Esophagus squamous epithelium (tissue), 5 donors: Measurements from ENCODE around the gene ARPC2. TPM values are rescaled to one million over a fixed set of nuclear protein-coding genes. Genes with fewer than 3 reads are reported as not detected.

ENCODE experiments used
- DNase-seq: peaks from one replicate; lab custom pipeline; 2025; lab: John Stamatoyannopoulos, UW
- H3K27ac ChIP-seq, 4 donors: fragments of 200-600 bp; sonication (generic); one replicate each; pipeline ENCODE4 v1.5.1; 2016 to 2019; ENCODE audit warnings: mild to moderate bottlenecking in 1 of 4
- H3K27me3 ChIP-seq, 4 donors: fragments of 200-600 bp; sonication (generic); 1 replicate in 3 of 4; 2 replicates in 1 of 4; pipeline versions ENCODE4 v1.5.1 to v1.6.0; 2017 to 2021; ENCODE audit warnings: antibody characterized with exemption in 1 of 4
- H3K36me3 ChIP-seq, 3 donors: fragments of 200-600 bp; sonication (generic); one replicate each; pipeline ENCODE4 v1.5.1; 2016 to 2019
- H3K4me1 ChIP-seq, 3 donors: fragments of 200-600 bp; sonication (generic); one replicate each; pipeline ENCODE4 v1.5.1; 2017 to 2019
- H3K4me3 ChIP-seq, 4 donors: fragments of 200-600 bp; sonication (generic); 1 replicate in 3 of 4; 2 replicates in 1 of 4; pipeline ENCODE4 v1.5.1; 2016 to 2019; ENCODE audit warnings: mild to moderate bottlenecking in 2 of 4, moderate library complexity in 1 of 4
- H3K9me3 ChIP-seq, 3 donors: fragments of 200-600 bp; sonication (generic); one replicate each; pipeline ENCODE4 v1.5.1; 2016 to 2019
- CTCF ChIP-seq, 6 experiments: fragments of 450-650 bp in 4 of 6; fragments of 200-600 bp in 2 of 6; sonication (generic) in 2 of 6; IDR thresholded peaks; one replicate each; pipeline ENCODE4 v1.5.1; 2016 to 2019; ENCODE audit warnings: antibody characterized with exemption in 6 of 6, mild to moderate bottlenecking in 4 of 6, moderate library complexity in 4 of 6
- POLR2A ChIP-seq, 4 donors: fragments of 450-650 bp; IDR thresholded peaks; one replicate each; pipeline ENCODE4 v1.6.1; 2017; ENCODE audit warnings: antibody characterized with exemption in 4 of 4, mild to moderate bottlenecking in 4 of 4, moderate library complexity in 3 of 4
- WGBS, 2 donors: methylation state at CpG; one replicate each; pipeline ENCODE4 v1.1.5; 2018; 5-methylcytosine and 5-hydroxymethylcytosine counted together
- intact Hi-C: fragments of 100-400 bp; cut with DNase I; formaldehyde crosslinking; loops from one replicate; pipeline ENCODE4 v1.15.0; 2022
- total RNA-seq, 4 donors: library from RNA; depleted of rRNA; stranded (reverse); fragments of >200 nt; gene quantifications; one replicate each; pipeline ENCODE4 v1.1.0, GENCODE V29; 2016
- donor health status: DM: yes; HTN: yes; CAD: no.

ARPC2 gene
- total RNA-seq, 4 donors from 2014 or later: 465 to 690 (median 542) TPM

GRCh38 chr2:218260742-218261422, 43.9 kb downstream of the ARPC2 start, which contains the start of gene GPBAR1:
TSS of gene GPBAR1 (plus strand) at chr2:218261015. CDS start at chr2:218262725, 1,710 bp downstream.
- Histone ChIP-seq H3K36me3 (peaks cover 21 to 54% (median 22%) of the 10 kb centered on the region in 3 donors), H3K4me3 (peak within 1 kb of the TSS in 1 of 4 donors; percentile 1), H3K27me3 (no peaks in the 10 kb centered on the region), H3K4me1 (peaks cover 17 to 72% (median 33%) of the 10 kb centered on the region in 3 donors), H3K9me3 (no peaks in the 10 kb centered on the region), H3K27ac (peak within 1 kb of the TSS; percentile 13 to 84 (median 62))
- no peak for DNase-seq
- 55 to 65% methylated on average over 5 of the region's 10 CpGs for WGBS, 2 donors
- intact Hi-C loops: no loop called here
- TF ChIP-seq CTCF (IDR thresholded peaks at IDR 0.05) (no peak), POLR2A (IDR thresholded peaks at IDR 0.05) (no peak)

GRCh38 chr2:218261423-218262236, 44.6 kb downstream of the ARPC2 start:
- H3K36me3 ChIP-seq: peaks cover 27 to 54% (median 28%) of the 10 kb centered on the region in 3 donors
- H3K27ac ChIP-seq: peak overlapping the region in 3 of 4 donors; percentile 59 to 84 (median 65)
- H3K4me1 ChIP-seq: peaks cover 17 to 77% (median 33%) of the 10 kb centered on the region in 3 donors
- TF ChIP-seq POLR2A (IDR thresholded peaks at IDR 0.05) (no peak), CTCF (IDR thresholded peaks at IDR 0.05) (no peak)
- DNase-seq: no peak
- 60 to 61% methylated on average over 3 to 5 of the region's 8 CpGs for WGBS, 2 donors
- no peaks in the 10 kb centered on the region for H3K27me3 ChIP-seq
- H3K4me3 ChIP-seq: no peak overlapping the region
- intact Hi-C loops: no loop called here
- no peaks in the 10 kb centered on the region for H3K9me3 ChIP-seq

GRCh38 chr2:218262237-218262600, 45.2 kb downstream of the ARPC2 start:
- Histone ChIP-seq H3K27me3 (no peaks in the 10 kb centered on the region), H3K4me3 (no peak overlapping the region), H3K9me3 (no peaks in the 10 kb centered on the region), H3K36me3 (peaks cover 33 to 54% (median 33%) of the 10 kb centered on the region in 3 donors), H3K4me1 (peaks cover 13 to 77% (median 33%) of the 10 kb centered on the region in 3 donors), H3K27ac (peak overlapping the region in 2 of 4 donors; percentile 65 to 84)
- DNase-seq: no peak
- WGBS, 2 donors: 73 to 81% methylated on average over 5 to 6 of the region's 6 CpGs
- intact Hi-C loops: no loop called here
- no peak for TF ChIP-seq CTCF (IDR thresholded peaks at IDR 0.05)
- no peak for TF ChIP-seq POLR2A (IDR thresholded peaks at IDR 0.05)

GRCh38 chr2:218262631-218263586, 45.9 kb downstream of the ARPC2 start:
- Histone ChIP-seq H3K4me3 (no peak overlapping the region), H3K9me3 (no peaks in the 10 kb centered on the region), H3K27ac (peak overlapping the region in 2 of 4 donors; percentile 15 to 65), H3K4me1 (peaks cover 10 to 77% (median 33%) of the 10 kb centered on the region in 3 donors), H3K36me3 (peaks cover 33 to 60% (median 34%) of the 10 kb centered on the region in 3 donors), H3K27me3 (no peaks in the 10 kb centered on the region)
- TF ChIP-seq POLR2A (IDR thresholded peaks at IDR 0.05) (no peak), CTCF (IDR thresholded peaks at IDR 0.05) (no peak)
- no peak for DNase-seq
- intact Hi-C loops: no loop called here
- 43 to 84% methylated on average over 4 to 5 of the region's 39 CpGs for WGBS, 2 donors
